B cell (primary cell): ENCODE results near the gene PDX1. TPM values are rescaled to one million over a fixed set of nuclear protein-coding genes. Genes with fewer than 3 reads are reported as not detected.

Source experiments
- ATAC-seq: fragments of 200-7000 bp; cut with Tn5 transposase; one replicate; pipeline ENCODE4 v1.10.0; 2021; ENCODE audit warnings: low read depth, mild to moderate bottlenecking, moderate number of reproducible peaks, moderate library complexity
- CTCF ChIA-PET: fragments of 350-600 bp; sonication (Branson Sonifier 250); formaldehyde crosslinking; loops from one replicate; lab custom pipeline; 2021; ENCODE audit warnings: antibody characterized with exemption, inconsistent platforms; lab: Charles Lee
- POLR2A ChIA-PET: fragments of 350-600 bp; sonication (Branson Sonifier 250); formaldehyde crosslinking; loops from one replicate; lab custom pipeline; 2021; ENCODE audit warnings: antibody characterized with exemption; lab: Charles Lee
- DNase-seq: peaks from one replicate; pipeline ENCODE4 v3.0.0; 2013
- H2AFZ ChIP-seq: 2 replicates; pipeline ENCODE4 v1.6.1; 2012; ENCODE audit warnings: mild to moderate bottlenecking, low read depth, low read length; ENCODE audit not compliant: insufficient read depth, poor library complexity, severe bottlenecking
- H3K27ac ChIP-seq, 2 donors: 1 replicate in 1 of 2; 2 replicates in 1 of 2; pipeline ENCODE4 v1.5.1; 2012 to 2013; ENCODE audit warnings: low read length in 2 of 2, mild to moderate bottlenecking in 2 of 2, moderate library complexity in 1 of 2
- H3K27me3 ChIP-seq, 4 experiments: fragments of 200-600 bp in 1 of 4; sonication (generic) in 1 of 4; replicated peaks in 1 of 4; 1 replicate in 2 of 4; 2 replicates in 2 of 4; pipeline versions ENCODE4 v1.6.1 to v1.7.0; 2013 to 2016; ENCODE audit warnings: low read length in 3 of 4, mild to moderate bottlenecking in 2 of 4, mixed read lengths in 1 of 4, moderate library complexity in 1 of 4; ENCODE audit not compliant: insufficient read depth in 4 of 4, control insufficient read depth in 3 of 4; ENCODE audit errors: control extremely low read depth in 1 of 4
- H3K36me3 ChIP-seq, 2 experiments: replicated peaks in 1 of 2; 1 replicate in 1 of 2; 2 replicates in 1 of 2; pipeline versions ENCODE4 v1.6.1 to v1.7.1; 2013; ENCODE audit warnings: low read length in 1 of 2; ENCODE audit not compliant: insufficient read depth in 2 of 2, control insufficient read depth in 1 of 2; ENCODE audit errors: control extremely low read depth in 1 of 2, extremely low read depth in 1 of 2
- H3K4me1 ChIP-seq, 2 donors: fragments of 200-600 bp in 1 of 2; sonication (generic) in 1 of 2; 1 replicate in 1 of 2; 2 replicates in 1 of 2; pipeline versions ENCODE4 v1.5.1 to v1.6.1; 2013 to 2017; ENCODE audit warnings: low read length in 2 of 2; ENCODE audit not compliant: control insufficient read depth in 2 of 2, insufficient read depth in 2 of 2
- H3K4me2 ChIP-seq: replicated peaks from 2 replicates; pipeline ENCODE3; 2012; ENCODE audit warnings: mild to moderate bottlenecking, low read depth, low read length; ENCODE audit not compliant: poor library complexity, severe bottlenecking
- H3K4me3 ChIP-seq, 5 experiments: fragments of 200-600 bp in 1 of 5; sonication (generic) in 1 of 5; 1 replicate in 3 of 5; 2 replicates in 2 of 5; pipeline versions ENCODE4 v1.5.1 to v1.7.0; 2011 to 2016; ENCODE audit warnings: low read length in 4 of 5, mild to moderate bottlenecking in 4 of 5, low read depth in 2 of 5, control low read depth in 1 of 5, moderate library complexity in 1 of 5; ENCODE audit not compliant: insufficient read depth in 1 of 5; ENCODE audit errors: control extremely low read depth in 1 of 5, extremely low read depth in 1 of 5
- H3K79me2 ChIP-seq: fragments of 200-600 bp; sonication (generic); one replicate; pipeline ENCODE4 v1.6.0; 2016; ENCODE audit warnings: low read length; ENCODE audit not compliant: control insufficient read depth, insufficient read depth
- H3K9ac ChIP-seq: fragments of 200-600 bp; sonication (generic); 2 replicates; pipeline ENCODE4 v1.6.1; 2017; ENCODE audit warnings: mild to moderate bottlenecking, low read length, moderate library complexity
- H3K9me3 ChIP-seq, 3 donors: one replicate each; pipeline versions ENCODE4 v1.6.1 to v1.7.1; 2013; ENCODE audit warnings: low read length in 2 of 3; ENCODE audit not compliant: control insufficient read depth in 2 of 3, insufficient read depth in 1 of 3; ENCODE audit errors: control extremely low read depth in 1 of 3
- H4K20me1 ChIP-seq: 2 replicates; pipeline ENCODE4 v1.6.0; 2012; ENCODE audit warnings: mild to moderate bottlenecking, low read length; ENCODE audit not compliant: insufficient read depth, control insufficient read depth, poor library complexity, severe bottlenecking
- H3K27ac Mint-ChIP-seq: one replicate; pipeline ENCODE4 v1.8.0; 2021; ENCODE audit warnings: mixed read lengths
- H3K27me3 Mint-ChIP-seq: one replicate; pipeline ENCODE4 v1.8.0; 2021; ENCODE audit warnings: mixed read lengths
- H3K4me1 Mint-ChIP-seq: one replicate; pipeline ENCODE4 v1.8.0; 2021; ENCODE audit warnings: mixed read lengths
- H3K4me3 Mint-ChIP-seq: one replicate; pipeline ENCODE4 v1.8.0; 2021; ENCODE audit warnings: mixed read lengths
- H3K9me3 Mint-ChIP-seq: one replicate; pipeline ENCODE4 v1.8.0; 2022; ENCODE audit warnings: mixed read lengths; ENCODE audit not compliant: insufficient read depth
- EZH2 ChIP-seq: IDR thresholded peaks from 2 replicates; pipeline ENCODE4 v1.6.1; 2012; ENCODE audit warnings: borderline replicate concordance, low read depth, mild to moderate bottlenecking, moderate library complexity, low read length; ENCODE audit not compliant: insufficient read depth, poor library complexity, severe bottlenecking
- WGBS: methylation state at CpG from one replicate; pipeline ENCODE4 v1.1.5; 2013; ENCODE audit warnings: missing lambda C conversion rate; ENCODE audit not compliant: insufficient coverage; 5-methylcytosine and 5-hydroxymethylcytosine counted together
- intact Hi-C: fragments of 100-400 bp; cut with micrococcal nuclease; formaldehyde crosslinking; loops from one replicate; pipeline ENCODE4 v1.10.0; 2022
- polyA plus RNA-seq: library from polyadenylated mRNA; depleted of rRNA; stranded (reverse); fragments of >200 nt; gene quantifications from 2 replicates; pipeline ENCODE4 v1.2.3, GENCODE V29; 2012
- total RNA-seq, 2 donors: library from RNA; stranded (reverse); fragments of 120-200 nt in 1 of 2; gene quantifications; 1 replicate in 1 of 2; 2 replicates in 1 of 2; pipeline versions ENCODE4 v1.2.3 to v1.2.4, GENCODE V29; 2013 to 2022
- TF ChIP-seq, protein P1 (sequence below): fragments of 200-600 bp; IDR thresholded peaks from one replicate; pipeline ENCODE4 v1.8.0; 2022; ENCODE audit warnings: antibody characterized with exemption, mild to moderate bottlenecking

PDX1 gene
- total and polyA plus RNA-seq, 2 donors (not counting 1 experiment from before 2014, with no cell fraction given), result not detected

DNA sequence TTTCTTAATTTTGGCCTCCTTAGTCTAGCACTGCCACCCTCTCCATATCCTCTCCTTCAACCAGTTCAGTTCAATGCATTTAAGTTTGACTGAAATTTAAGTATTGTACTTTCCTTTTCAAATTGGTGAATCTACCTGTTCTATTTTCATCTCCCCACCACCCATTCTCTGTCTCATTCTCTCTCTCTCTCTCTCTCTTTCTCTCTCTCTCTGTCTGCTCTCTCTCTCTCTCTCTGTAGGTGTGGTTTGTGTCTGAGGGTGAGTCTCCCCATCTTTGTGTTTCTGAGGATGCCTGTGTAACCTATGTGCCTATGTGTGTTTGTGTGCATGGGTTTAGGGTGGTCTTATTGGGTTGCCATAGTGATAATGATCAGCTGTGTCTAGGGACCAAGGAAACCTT lies 10.1 kb downstream of the PDX1 start:
- peaks cover 0 to 38% (median 4%) of the 10 kb centered on the region in 3 donors for H3K9me3 ChIP-seq
- Mint-ChIP-seq H3K9me3 (no peaks in the 10 kb centered on the region), H3K27ac (no peak overlapping the region), H3K27me3 (peaks cover 71% of the 10 kb centered on the region), H3K4me3 (no peak overlapping the region), H3K4me1 (peaks cover 23% of the 10 kb centered on the region)
- ATAC-seq, result no peak
- no peaks in the 10 kb centered on the region for H3K79me2 ChIP-seq
- H3K27me3 ChIP-seq, result peaks cover 0 to 72% (median 64%) of the 10 kb centered on the region in 4 experiments
- no peak for DNase-seq
- H2AFZ ChIP-seq, result no peak overlapping the region
- no peak for TF ChIP-seq EZH2
- TF ChIP-seq, protein P1, sequence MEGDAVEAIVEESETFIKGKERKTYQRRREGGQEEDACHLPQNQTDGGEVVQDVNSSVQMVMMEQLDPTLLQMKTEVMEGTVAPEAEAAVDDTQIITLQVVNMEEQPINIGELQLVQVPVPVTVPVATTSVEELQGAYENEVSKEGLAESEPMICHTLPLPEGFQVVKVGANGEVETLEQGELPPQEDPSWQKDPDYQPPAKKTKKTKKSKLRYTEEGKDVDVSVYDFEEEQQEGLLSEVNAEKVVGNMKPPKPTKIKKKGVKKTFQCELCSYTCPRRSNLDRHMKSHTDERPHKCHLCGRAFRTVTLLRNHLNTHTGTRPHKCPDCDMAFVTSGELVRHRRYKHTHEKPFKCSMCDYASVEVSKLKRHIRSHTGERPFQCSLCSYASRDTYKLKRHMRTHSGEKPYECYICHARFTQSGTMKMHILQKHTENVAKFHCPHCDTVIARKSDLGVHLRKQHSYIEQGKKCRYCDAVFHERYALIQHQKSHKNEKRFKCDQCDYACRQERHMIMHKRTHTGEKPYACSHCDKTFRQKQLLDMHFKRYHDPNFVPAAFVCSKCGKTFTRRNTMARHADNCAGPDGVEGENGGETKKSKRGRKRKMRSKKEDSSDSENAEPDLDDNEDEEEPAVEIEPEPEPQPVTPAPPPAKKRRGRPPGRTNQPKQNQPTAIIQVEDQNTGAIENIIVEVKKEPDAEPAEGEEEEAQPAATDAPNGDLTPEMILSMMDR, result no peak
- H3K4me2 ChIP-seq, result no peak overlapping the region
- H3K36me3 ChIP-seq, result no peaks in the 10 kb centered on the region
- no peak overlapping the region for H3K9ac ChIP-seq
- intact Hi-C loops, result no loop called here
- H3K4me1 ChIP-seq, result peaks cover 21 to 42% of the 10 kb centered on the region in 2 donors
- ChIA-PET POLR2A (no interaction called here), CTCF (interaction anchor here (1.2 kb wide), 1 partner anchor 23 kb away, joined by 4 read pairs; no protein-coding TSS in a partner anchor)
- H3K27ac ChIP-seq, result no peak overlapping the region
- no peaks in the 10 kb centered on the region for H4K20me1 ChIP-seq
- no peak overlapping the region for H3K4me3 ChIP-seq

DNA sequence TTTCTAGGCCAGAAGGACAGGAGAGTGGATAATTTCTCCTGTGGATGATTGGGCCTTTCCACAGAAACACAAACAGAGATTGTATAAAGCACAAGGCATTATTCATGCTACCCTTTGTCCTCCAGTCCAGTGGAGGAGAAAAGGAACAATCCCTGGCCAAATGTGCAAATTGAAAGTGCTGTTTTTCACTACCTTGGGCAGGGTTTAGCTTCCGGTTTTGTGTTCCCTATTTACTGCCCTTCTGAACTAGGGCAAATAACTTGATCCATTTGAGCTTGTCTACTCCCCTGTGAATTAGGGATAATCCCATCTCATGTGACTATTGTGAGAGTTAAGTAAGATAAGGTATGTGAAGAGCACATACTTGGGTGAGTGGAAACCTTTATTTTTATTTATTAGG lies 13.3 kb downstream of the PDX1 start:
- 83% methylated on average over 1 of the region's 1 CpG for WGBS

More for the DNA sequence above, 13.3 kb downstream of the PDX1 start:
- Histone ChIP-seq H3K4me2 (no peak overlapping the region), H3K9ac (no peak overlapping the region), H3K27ac (no peak overlapping the region), H3K4me1 (peaks cover 9 to 15% of the 10 kb centered on the region in 2 donors), H3K79me2 (no peaks in the 10 kb centered on the region), H2AFZ (no peak overlapping the region), H3K36me3 (no peaks in the 10 kb centered on the region), H3K27me3 (peaks cover 0 to 40% (median 33%) of the 10 kb centered on the region in 4 experiments), H3K9me3 (peaks cover 1 to 12% (median 4%) of the 10 kb centered on the region in 3 donors), H3K4me3 (no peak overlapping the region), H4K20me1 (no peaks in the 10 kb centered on the region)
- Mint-ChIP-seq H3K27ac (no peak overlapping the region), H3K27me3 (peaks cover 44% of the 10 kb centered on the region), H3K4me1 (peaks cover 3% of the 10 kb centered on the region), H3K4me3 (no peak overlapping the region), H3K9me3 (no peaks in the 10 kb centered on the region)
- DNase-seq (no peak), ATAC-seq (no peak)
- intact Hi-C loops, result no loop called here
- POLR2A ChIA-PET, result no interaction called here
- CTCF ChIA-PET, result interaction anchor here (1.0 to 1.3 kb wide), 3 partner anchors 26 to 571 kb away, joined by 3 read pairs; no protein-coding TSS in a partner anchor
- TF ChIP-seq, protein P1, result no peak
- no peak for TF ChIP-seq EZH2
